BJ (cell line): ENCODE data around the gene TM4SF5. TPM values are rescaled to one million over a fixed set of nuclear protein-coding genes. Genes with fewer than 3 reads are reported as not detected.

ENCODE experiments used
- CTCF ChIA-PET: fragments of 350-600 bp; formaldehyde crosslinking; extraction: SDS; loops from one replicate; lab custom pipeline; 2021; ENCODE audit warnings: antibody characterized with exemption, inconsistent platforms; lab: Yijun Ruan, JAX
- POLR2A ChIA-PET: fragments of 300-600 bp; sonication (Branson Sonifier 250); formaldehyde crosslinking; extraction: SDS; loops from one replicate; lab custom pipeline; 2021; ENCODE audit warnings: antibody characterized with exemption; lab: Charles Lee
- DNase-seq: peaks from one replicate; pipeline ENCODE4 v3.0.0-alpha.2; 2011; ENCODE audit warnings: low read depth
- H3K27me3 ChIP-seq: 2 replicates; pipeline ENCODE4 v1.6.0; 2011; ENCODE audit warnings: low read length; ENCODE audit not compliant: control insufficient read depth, insufficient read depth
- H3K36me3 ChIP-seq: 2 replicates; pipeline ENCODE4 v1.5.1; 2011; ENCODE audit warnings: low read length; ENCODE audit not compliant: control insufficient read depth, insufficient read depth
- H3K4me3 ChIP-seq: 2 replicates; pipeline ENCODE4 v1.5.1; 2011; ENCODE audit warnings: low read depth, mild to moderate bottlenecking, control low read depth, low read length
- CTCF ChIP-seq: IDR thresholded peaks from 2 replicates; pipeline ENCODE4 v1.5.1; 2011; ENCODE audit warnings: low read depth, mild to moderate bottlenecking, control low read depth, inconsistent platforms, low read length, moderate library complexity; ENCODE audit not compliant: insufficient read depth
- polyA plus RNA-seq: library from polyadenylated mRNA; depleted of rRNA; stranded (reverse); fragments of >200 nt; gene quantifications from 2 replicates; pipeline ENCODE4 v1.2.3, GENCODE V29; 2011

Gene TM4SF5
- polyA plus RNA-seq, 1 experiment, result not detected

GRCh38 chr17:4806777-4807604, 35.3 kb downstream of the TM4SF5 start, which contains the start of gene PLD2:
Gene PLD2 (plus strand): TSS chr17:4807152. CDS start chr17:4807773, 621 bp downstream.
- ChIA-PET CTCF (interaction anchor here (0.9 to 1.7 kb wide), 3 partner anchors 17 to 74 kb away, joined by 3 to 7 read pairs (median 5); no protein-coding TSS in a partner anchor), POLR2A (interaction anchor here (0.5 to 1.1 kb wide), 2 partner anchors 17 to 45 kb away, joined by 5 to 7 read pairs; no protein-coding TSS in a partner anchor)
- peaks cover 11% of the 10 kb centered on the region for H3K36me3 ChIP-seq
- no peak for TF ChIP-seq CTCF
- DNase-seq, result peak; percentile 25
- H3K27me3 ChIP-seq, result no peaks in the 10 kb centered on the region
- H3K4me3 ChIP-seq, result peak within 1 kb of the TSS; percentile 87

GRCh38 chr17:4807605-4808377, 36.1 kb downstream of the TM4SF5 start:
- no peak for DNase-seq
- ChIA-PET POLR2A (no interaction called here), CTCF (interaction anchor here (0.9 to 1.7 kb wide), 3 partner anchors 11 to 73 kb away, joined by 3 to 5 read pairs (median 4); no protein-coding TSS in a partner anchor)
- no peak for TF ChIP-seq CTCF
- no peaks in the 10 kb centered on the region for H3K27me3 ChIP-seq
- peak overlapping the region; percentile 87 for H3K4me3 ChIP-seq
- H3K36me3 ChIP-seq, result peaks cover 11% of the 10 kb centered on the region

- Histone ChIP-seq H3K36me3 (peaks cover 11% of the 10 kb centered on the region), H3K27me3 (no peaks in the 10 kb centered on the region), H3K4me3 (no peak overlapping the region)
- DNase-seq, result no peak
- CTCF ChIA-PET, result interaction anchor here (0.9 to 1.7 kb wide), 2 partner anchors 10 to 18 kb away, joined by 4 to 5 read pairs; no protein-coding TSS in a partner anchor
- POLR2A ChIA-PET, result no interaction called here
- TF ChIP-seq CTCF, result no peak
Observed at GRCh38 chr17:4808378-4808767, 36.7 kb downstream of the TM4SF5 start.

- TF ChIP-seq CTCF, result no peak
- CTCF ChIA-PET, result interaction anchor here (0.9 kb wide), 1 partner anchor 92 kb away, joined by 4 read pairs; the partner anchor contains the start of gene CHRNE
- Histone ChIP-seq H3K4me3 (no peak overlapping the region), H3K27me3 (no peaks in the 10 kb centered on the region), H3K36me3 (peaks cover 21% of the 10 kb centered on the region)
- POLR2A ChIA-PET, result no interaction called here
- no peak for DNase-seq
Observed at GRCh38 chr17:4810696-4811290, 39.1 kb downstream of the TM4SF5 start.
